Smooth muscle cell (in vitro differentiated cells): Measurements from ENCODE around the gene MPP3. TPM values are rescaled to one million over a fixed set of nuclear protein-coding genes. Genes with fewer than 3 reads are reported as not detected.

Experiments used
- polyA plus RNA-seq: library from polyadenylated mRNA; unstranded; fragments of >200 nt; fragmentation: Nextera tagmentation; extraction: Ambion mirVana; gene quantifications from 2 replicates; pipeline ENCODE4 v1.2.1, GENCODE V29; 2016
- total RNA-seq: library from RNA; depleted of rRNA; stranded (reverse); fragments of >200 nt; gene quantifications from 2 replicates; pipeline ENCODE4 v1.2.3, GENCODE V29; 2014

MPP3 gene
- total and polyA plus RNA-seq, 2 experiments from 2014 or later: 6.7 to 8.1 TPM

Other genes starting within 250 kb of the MPP3 start
- 0.31 and 0.58 TPM in 2 replicates for gene MEOX1, start 171.2 kb downstream of the MPP3 start, total RNA-seq
- 0.79 and 1.7 TPM in 2 replicates for gene MEOX1, start 171.2 kb downstream of the MPP3 start, polyA plus RNA-seq
- gene SOST, start 74.4 kb downstream of the MPP3 start, total RNA-seq: not detected in 2 replicates
- gene SOST, start 74.4 kb downstream of the MPP3 start, polyA plus RNA-seq: not detected in 2 replicates
- gene DUSP3, start 54.2 kb downstream of the MPP3 start, total RNA-seq: 33.2 and 34.4 TPM in 2 replicates
- 25.6 and 35.9 TPM in 2 replicates for gene DUSP3, start 54.2 kb downstream of the MPP3 start, polyA plus RNA-seq
- gene CFAP97D1, start 52.7 kb downstream of the MPP3 start, total RNA-seq: 0.09 TPM in 2 replicates
- gene CFAP97D1, start 52.7 kb downstream of the MPP3 start, polyA plus RNA-seq: not detected in 2 replicates
- gene CD300LG, start 14.0 kb upstream of the MPP3 start, total RNA-seq: not detected in 2 replicates
- not detected in 2 replicates for gene CD300LG, start 14.0 kb upstream of the MPP3 start, polyA plus RNA-seq
- gene MPP2, start 74.4 kb upstream of the MPP3 start, total RNA-seq: 19.4 and 24.4 TPM in 2 replicates
- 11.5 and 15.4 TPM in 2 replicates for gene MPP2, start 74.4 kb upstream of the MPP3 start, polyA plus RNA-seq
- gene PPY, start 109.3 kb upstream of the MPP3 start, total RNA-seq: not detected in 2 replicates
- gene PPY, start 109.3 kb upstream of the MPP3 start, polyA plus RNA-seq: not detected in 2 replicates
- not detected in 2 replicates for gene PYY, start 120.8 kb upstream of the MPP3 start, total RNA-seq
- gene PYY, start 120.8 kb upstream of the MPP3 start, polyA plus RNA-seq: 0.33 TPM in 1 of 2 replicates, not detected in the other
- gene NAGS, start 171.5 kb upstream of the MPP3 start, total RNA-seq: 0.49 and 1.3 TPM in 2 replicates
- gene NAGS, start 171.5 kb upstream of the MPP3 start, polyA plus RNA-seq: 1.5 and 1.6 TPM in 2 replicates
- gene TMEM101, start 181.8 kb upstream of the MPP3 start, total RNA-seq: 25.2 and 35.1 TPM in 2 replicates
- gene TMEM101, start 181.8 kb upstream of the MPP3 start, polyA plus RNA-seq: 36.1 and 39.9 TPM in 2 replicates
- gene LSM12, start 233.5 kb upstream of the MPP3 start, total RNA-seq: 42.3 and 51.8 TPM in 2 replicates
- 52.0 and 66.3 TPM in 2 replicates for gene LSM12, start 233.5 kb upstream of the MPP3 start, polyA plus RNA-seq
- gene G6PC3, start 237.6 kb upstream of the MPP3 start, total RNA-seq: 32.1 and 40.2 TPM in 2 replicates
- 103 TPM in 2 replicates for gene G6PC3, start 237.6 kb upstream of the MPP3 start, polyA plus RNA-seq